ENCODE results near the gene DHX34.
"Not testable (repeated sequence)": the region's sequence is repeated elsewhere in the genome, so short reads cannot be mapped to it uniquely, and the experiment has no call there.

Gene DHX34

DNA sequence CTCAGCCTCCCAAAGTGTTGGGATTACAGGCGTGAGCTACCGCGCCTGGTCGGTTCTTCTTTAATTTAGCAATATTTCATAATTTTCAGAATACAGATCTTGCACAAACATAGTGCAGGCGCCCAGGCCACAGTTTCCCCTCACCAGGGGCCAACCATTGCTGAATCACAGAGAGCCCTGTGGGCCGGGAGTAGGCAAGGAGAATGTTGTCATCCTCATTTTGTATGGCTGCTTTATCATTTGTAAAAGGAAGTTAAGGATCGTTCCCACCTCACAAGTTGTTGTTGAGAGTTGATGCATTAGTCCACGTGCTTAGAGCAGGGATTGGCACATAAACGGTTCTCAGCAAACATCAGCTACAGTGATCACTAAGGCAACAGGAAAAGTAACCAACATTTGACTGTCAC, 40.0 kb downstream of the DHX34 start:
- DNase-seq (ENCODE audit: low spot score) = no peak

DNA sequence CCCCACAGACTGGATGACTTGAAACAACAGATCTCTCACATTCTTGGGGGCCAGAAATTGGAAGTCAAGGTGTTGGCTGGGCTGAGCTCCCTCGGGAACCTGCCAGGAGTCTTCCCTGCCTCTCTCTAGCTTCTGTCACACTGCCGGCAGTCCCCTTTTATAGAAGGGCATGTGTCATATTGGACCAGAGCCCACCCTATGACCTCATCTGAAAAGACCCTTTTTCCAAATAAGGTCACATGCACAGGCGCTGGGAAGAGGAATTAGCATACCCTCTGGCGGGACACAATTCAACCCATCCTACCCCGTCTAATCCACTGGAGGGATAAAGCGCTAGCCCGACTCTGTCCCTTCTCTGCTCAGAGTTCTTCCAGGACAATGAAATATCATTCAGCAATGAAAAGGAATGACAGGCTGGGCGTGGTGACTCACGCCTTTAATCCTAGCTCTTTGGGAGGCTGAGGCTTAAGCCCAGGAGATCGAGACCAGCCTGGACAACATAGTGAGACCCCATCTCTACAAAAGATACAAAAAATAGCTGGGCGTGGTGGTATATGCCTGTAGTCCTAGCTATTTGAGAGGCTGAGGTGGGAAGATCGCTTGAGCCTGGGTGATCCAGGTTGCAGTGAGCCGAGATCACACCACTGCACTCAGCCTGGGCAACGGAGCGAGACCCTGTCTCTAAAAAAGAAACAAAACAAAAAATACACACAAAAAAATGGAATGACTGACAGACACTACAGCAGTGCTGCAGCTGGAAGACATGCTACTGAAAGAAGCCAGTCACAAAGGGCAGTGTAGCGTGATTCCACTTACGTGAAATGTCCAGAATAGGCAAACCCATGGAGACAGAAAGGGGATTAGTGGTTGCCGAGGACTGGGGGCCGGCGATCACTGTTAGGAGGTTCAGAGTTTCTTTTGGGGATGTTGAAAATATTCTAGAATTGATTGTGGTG, 41.7 kb downstream of the DHX34 start:
- DNase-seq (ENCODE audit: low spot score) = no peak

DNA sequence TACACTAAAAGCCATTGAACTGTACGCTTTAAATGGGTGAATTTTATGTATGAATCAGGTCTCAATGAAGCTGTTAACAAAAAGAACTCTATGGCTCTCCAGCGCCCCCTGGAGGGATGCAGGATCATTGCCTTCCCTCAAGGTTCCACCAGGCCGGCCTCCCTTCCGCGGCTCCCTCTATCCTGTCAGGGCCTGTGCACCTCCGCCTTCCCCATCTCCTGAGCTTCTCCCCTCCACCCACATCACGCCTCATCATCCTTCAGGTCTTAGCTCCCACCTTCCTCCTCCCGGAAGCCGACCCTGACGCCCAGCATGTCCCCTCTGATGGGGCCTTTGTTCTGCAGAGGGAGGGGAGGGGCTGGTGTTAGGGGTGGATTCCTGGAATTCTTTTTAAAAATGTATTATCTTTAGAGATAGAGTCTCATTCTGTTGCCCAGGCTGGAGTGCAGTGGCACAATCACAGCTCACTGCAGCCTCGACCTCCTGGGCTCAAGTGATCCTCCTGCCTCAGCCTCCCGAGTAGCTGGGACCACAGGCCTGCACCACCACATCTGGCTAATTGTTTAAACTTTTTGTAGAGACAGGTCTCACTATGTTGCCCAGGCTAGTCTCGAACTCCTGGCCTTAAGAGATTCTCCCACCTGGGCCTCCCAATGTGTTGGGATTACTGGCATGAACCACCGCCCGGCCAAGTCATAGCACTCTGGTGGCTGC, 42.6 kb downstream of the DHX34 start:
- peak; percentile 88 for DNase-seq (ENCODE audit: low spot score)

DNA sequence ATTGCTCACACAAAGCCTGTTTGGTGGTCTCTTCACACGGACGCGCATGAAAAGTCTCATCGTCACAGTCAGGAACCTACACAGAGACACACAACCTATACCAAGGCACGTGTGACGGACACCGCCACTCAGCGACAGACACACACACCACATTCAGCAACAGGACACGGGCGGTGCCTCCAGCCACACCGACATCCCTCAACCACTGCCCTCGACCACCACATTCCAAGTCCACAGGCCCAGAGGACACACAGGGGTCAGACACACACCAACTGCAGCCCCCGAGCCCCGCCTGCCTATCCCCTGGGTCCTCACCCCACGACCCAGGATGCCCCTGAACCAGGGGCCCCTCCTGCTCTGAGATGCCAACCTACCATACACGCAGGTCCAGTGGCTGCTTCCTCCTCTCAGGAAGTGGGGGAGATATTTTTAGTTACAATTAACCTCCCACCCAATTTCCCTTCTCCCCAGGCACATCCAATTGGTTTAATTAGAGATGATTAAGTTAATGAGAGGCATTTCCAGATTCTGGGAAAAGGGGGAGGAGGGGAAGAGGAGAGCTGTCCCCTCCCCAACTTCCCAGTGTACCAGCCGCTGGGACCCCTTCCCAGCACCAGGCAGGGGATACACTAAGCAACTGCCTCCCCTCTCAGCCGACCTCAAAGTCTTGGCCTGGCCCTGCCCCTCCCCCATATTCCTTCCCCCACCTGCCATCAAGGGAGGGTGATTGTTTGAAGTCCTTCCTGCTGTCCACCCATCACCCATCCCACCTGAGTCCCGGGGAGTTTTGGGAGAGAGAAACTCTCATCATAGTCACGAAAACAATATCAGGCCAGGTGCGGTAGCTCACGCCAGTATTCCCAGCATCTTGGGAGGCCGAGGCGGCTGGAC, 49.8 kb downstream of the DHX34 start:
- DNase-seq (ENCODE audit: low spot score) = no peak

DNA sequence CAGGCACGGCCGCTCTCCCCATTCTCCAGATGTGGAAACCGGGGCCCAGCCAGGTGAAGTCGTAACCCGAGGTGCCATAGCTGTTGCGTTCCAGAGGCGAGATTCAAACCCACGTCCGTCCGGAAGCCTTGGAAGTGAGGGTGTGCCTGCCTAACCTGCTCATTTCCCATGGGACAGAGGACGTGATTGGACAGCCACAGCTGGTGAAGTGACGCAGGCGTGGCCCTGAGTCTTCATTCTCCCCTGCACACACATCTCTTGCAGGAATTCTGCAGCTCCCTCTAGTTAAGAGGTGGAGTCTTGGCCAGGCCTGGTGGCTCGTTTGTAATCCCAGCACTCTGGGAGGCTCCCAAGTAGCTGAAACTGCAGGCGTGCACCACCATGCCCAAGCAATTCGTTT, 53.4 kb downstream of the DHX34 start:
- DNase-seq (ENCODE audit: low spot score) = no peak

DNA sequence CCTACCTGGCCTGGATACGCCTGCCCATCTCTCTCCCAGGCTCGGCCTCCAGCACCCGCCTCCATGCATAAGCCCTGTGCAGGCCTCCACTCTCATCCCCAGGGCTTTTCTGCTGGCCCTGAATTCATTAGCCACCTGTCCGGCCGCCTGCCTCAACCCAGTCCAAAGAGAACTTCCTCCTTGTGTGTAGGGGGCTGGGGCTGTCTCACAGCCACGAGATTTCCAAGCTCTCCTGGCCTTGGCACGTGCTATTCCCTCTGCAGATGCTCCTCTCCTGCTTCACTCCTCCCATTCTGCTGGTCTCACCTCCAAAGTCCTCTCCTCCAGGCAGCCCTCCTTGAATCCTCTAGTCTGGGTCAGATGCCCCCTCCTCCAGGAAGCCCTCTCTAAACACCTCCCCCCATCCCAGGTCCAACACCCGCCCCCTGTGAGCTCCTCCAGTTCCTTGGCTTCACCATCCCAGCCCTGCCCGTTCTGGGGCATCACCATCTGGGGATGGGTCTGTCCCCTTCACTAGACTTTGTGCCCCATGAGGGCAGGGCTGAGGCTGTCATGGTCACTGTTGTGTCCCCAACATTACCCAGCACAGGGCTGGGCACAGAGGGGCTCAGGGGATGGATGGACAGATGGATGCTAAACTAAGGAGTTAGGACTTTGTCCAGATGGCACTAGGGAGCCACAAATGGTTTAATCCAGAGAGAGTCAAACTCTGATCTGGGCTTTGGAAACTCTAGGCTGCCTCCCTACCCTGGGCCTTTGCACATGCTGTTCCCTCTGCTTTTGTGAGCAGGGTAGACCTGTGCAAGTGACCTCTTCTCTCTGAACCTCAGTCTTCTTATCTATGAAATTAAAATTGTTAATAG, 55.5 kb downstream of the DHX34 start:
- no peak for DNase-seq (ENCODE audit: low spot score)

DNA sequence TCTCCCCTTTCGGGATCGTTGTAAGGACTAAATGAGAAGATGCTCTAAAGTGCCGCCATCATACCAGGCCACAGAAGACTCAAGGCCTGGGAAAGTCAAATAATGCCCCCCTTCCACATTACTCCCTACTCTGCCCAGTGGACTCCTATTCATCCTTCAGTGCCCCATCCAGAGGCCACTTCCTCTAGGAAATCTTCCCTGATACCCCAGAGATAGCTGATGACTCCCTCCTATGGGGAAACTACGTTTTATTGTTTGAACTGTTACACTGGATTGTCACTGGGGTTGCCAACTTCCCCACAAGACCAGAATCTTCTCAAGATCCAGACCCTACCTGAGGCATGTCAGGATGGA, 56.1 kb downstream of the DHX34 start:
- DNase-seq (ENCODE audit: low spot score) = no peak

DNA sequence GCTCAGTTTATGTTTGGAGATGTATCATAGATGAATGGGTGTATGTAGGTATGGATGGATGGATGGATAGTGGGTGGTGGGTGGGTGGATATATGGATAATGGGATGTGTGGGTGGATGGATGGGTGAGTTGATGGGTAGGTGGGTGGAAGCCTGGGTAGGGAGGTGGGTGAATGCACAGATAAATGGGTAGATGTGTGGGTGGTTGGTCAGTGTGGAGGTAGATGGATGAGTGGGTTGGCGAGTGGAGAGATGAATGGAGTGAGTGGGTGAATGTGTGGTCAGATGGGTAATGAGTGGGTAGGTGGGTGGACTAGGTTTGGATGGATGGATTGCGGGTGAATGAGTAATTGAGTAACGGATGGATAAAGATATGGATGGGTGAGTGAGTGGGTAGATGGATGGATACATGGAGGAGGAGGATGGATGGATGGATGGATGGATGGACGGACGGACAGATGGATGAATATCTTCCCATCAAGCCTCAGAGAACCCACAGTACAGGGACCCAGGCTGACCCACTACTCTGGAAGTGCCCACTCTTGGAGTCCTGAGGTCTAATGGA, 56.8 kb downstream of the DHX34 start:
- DNase-seq (ENCODE audit: low spot score) = no peak

DNA sequence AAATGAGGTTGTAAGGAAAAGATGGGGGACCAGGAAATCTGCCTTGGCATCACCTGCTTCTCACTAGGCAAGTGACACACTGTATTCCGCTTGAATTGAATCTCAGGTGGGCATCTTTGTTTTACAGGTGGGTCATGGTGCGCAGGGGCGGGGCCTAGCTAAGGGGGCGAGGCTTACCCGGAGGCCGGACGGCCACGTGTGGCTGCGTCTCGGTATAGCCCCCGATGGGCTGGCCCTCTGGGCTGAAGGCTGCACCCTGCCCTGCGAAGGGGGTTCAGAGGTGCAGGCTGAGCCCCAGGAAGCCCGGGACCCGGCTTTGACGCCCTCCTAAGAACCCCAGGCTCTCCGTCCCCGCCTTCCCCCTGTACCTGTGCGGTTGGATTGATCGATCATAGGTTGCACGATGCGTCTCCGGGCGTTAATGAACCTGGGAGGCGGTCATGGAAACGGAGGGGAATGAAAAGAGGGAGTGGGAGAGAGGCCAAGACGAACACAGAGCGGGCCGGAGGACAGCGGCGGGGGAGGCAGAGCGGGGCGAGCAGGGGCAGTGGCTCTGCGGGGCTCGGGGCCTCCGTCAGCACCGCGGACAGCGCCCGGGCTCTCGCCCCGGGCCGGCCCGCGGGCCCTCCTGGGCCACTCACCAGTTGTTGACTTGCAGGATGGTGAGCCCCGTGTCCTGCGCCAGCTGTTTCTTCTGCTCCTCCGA, 57.7 kb downstream of the DHX34 start:
- no peak for DNase-seq (ENCODE audit: low spot score)

DNA sequence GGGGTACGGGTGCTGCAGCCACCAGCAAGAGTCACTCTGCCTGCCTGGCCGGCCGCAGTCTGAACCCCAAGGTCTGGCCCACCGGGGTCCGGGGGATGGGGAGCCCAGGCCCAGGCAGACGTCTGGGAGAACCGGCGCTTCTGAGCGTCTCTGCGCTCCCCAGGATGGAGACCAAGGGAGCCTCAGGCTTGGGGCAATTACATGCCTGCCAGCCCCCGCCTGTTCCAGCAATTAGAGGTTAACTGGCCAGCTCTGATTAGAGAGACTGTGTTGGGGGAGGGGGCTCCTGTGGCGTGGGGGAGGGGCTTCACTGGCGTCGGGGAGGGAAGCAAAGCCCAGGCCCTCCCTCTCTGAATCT, 58.3 kb downstream of the DHX34 start:
- DNase-seq (ENCODE audit: low spot score) = no peak

DNA sequence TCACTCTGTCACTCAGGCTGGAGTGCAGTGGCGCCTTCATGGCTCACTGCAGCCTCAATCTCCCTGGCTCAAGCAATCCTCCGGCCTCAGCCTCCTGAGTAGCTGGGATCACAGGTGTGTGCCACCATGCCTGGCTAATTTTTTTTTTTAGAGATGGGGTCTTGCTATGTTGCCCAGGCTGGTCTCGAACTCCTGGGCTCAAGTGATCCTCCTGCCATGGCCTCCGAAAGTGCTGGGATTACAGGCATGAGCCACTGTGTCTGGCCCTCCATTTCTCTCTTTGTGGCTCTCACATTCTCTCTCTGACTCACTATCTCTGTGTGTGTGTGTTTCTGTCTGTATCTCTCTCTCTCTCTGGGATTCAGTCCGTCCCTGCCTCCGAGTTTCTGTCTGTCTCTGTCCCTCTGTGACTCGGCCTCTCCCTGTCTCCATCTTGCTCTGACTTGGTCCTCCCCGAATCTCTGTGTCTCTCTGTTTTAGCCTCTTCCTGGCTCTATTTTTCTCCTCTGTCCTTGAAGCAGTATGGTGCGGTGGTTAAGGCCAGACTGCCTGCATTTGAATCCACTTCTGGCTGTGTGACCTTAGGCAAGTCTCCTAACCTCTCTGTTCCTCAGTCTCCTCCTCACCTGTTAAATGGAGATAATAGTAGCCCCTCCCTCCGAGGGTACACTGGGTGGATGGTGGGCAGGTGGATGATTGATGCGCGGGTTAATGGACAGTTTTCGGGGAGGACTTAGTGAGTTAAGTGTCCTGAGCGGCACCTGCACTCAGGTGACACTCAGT, 59.2 kb downstream of the DHX34 start:
- no peak for DNase-seq (ENCODE audit: low spot score)

DNA sequence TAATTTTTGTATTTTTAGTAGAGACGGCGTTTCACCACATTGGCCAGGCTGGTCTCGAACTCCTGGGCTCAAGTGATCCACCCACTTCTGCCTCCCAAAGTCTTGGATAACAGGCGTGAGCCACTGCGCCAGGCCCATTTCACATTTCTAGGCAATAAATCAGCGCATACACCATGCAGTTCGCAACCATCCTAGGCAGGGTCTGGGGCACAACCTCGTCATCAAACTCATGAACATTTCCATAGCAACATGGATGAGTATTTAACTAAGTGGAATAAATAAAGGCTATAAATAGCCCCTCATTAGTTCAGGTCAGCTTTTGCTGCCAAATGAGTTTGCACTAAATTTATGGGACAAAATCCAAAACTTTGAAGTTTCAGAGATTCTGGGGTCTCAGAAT, 62.0 kb downstream of the DHX34 start:
- DNase-seq (ENCODE audit: low spot score) = no peak

DNA sequence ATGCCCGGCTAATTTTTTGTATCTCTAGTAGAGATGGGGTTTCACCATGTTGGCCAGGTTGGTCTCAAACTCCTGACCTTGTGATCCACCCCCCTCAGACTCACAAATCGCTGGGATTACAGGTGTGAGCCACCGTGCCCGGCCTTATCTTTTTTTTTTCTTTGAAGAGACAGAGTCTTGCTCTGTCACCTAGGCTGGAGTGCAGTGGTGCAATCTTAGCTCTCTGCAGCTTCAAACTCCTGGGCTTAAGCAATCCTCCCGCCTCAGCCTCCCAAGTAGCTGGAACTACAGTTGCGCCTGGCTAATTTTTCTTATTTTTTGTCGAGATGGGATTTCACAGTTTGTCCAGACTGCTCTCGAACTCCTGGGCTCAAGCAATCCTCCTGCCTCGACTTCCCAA, 62.6 kb downstream of the DHX34 start:
- not testable (repeated sequence) for DNase-seq (ENCODE audit: low spot score)

DNA sequence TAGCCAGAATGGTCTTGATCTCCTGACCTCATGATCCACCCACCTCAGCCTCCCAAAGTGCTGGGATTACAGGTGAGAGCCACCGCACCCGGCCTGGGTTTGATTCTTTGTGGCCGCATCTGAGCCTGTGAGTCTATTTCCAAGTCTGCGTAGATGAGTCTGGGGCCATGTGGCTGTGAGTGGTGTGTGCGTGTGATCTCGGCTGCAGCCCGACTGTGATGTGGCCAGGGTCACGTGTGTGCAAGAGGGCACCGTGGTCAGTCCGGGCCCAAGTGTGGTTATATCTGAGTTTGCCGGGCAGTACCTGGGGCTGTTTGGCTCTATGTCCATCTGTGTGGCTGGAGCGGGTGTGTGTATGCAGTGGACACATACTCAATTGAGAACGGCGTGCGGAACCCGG, 64.8 kb downstream of the DHX34 start:
- DNase-seq (ENCODE audit: low spot score) = no peak

DNA sequence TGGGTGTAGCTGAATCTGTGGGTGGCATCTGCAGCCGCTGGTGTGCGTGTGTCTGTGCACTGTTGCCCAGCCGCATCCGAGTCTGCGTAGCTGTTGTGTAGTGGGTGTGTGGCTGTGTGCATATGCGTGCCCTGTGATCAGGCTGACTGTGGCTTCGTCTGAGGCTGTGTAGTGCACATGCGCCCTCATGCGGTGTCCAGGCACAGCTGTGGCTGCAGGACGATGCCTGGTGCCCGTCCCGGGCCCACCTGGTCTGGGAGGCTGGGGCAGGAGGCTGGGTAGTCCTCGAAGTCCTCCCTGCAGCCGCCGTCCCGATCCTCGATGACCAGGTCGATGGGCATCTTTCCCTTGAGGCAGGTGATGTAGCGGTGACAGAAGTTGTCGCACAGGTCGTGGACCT, 65.4 kb downstream of the DHX34 start:
- DNase-seq (ENCODE audit: low spot score) = no peak

DNA sequence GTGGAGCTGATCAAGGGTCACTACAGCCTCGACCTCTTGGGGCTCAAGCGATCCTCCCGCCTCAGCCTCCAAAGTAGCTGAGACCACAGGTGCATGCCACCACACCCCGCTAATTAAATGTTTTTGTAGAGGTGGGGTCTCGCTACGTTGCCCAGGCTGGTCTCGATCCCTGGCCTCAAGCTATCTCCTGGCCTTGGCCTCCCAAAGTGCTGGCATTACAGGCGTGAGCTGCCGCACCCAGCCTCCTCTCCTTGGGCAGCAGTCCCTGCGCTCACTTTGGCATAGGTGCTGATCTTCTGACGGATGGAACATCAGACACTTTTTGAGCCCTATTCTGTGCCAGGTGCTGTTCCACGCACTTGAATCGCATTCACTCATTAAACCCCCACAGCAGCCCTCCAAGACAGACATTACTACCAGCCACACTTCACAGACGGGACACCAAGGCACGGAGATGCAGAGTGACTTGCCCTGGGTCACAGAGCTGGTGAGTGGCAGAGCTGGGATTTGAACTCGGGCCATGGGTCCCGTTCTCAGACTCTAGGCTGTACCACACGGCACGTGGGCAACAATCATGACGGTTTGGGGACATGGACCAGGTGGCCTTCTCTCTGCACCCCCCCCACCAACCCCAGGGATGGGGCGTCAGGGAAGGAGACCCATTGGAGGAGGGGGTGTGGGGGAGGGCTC, 67.0 kb downstream of the DHX34 start:
- DNase-seq (ENCODE audit: low spot score) = no peak

DNA sequence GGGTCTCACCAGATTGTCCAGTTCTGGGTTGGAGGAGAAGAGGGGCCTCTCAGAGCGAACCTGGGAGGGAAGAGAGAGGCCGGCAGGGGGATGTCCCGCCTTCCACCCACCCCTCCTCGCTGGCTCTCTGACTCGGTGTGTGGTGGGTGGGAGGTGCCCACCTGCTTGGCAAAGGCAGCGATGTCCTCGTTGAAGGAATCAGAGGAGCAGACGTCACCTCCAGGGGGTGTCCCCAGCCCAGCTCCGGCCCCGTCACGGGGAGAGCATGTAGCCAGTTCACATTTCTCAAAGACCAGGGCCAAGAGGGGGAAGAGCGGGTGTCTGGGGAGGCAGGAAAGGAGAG, 67.5 kb downstream of the DHX34 start:
- no peak for DNase-seq (ENCODE audit: low spot score)

DNA sequence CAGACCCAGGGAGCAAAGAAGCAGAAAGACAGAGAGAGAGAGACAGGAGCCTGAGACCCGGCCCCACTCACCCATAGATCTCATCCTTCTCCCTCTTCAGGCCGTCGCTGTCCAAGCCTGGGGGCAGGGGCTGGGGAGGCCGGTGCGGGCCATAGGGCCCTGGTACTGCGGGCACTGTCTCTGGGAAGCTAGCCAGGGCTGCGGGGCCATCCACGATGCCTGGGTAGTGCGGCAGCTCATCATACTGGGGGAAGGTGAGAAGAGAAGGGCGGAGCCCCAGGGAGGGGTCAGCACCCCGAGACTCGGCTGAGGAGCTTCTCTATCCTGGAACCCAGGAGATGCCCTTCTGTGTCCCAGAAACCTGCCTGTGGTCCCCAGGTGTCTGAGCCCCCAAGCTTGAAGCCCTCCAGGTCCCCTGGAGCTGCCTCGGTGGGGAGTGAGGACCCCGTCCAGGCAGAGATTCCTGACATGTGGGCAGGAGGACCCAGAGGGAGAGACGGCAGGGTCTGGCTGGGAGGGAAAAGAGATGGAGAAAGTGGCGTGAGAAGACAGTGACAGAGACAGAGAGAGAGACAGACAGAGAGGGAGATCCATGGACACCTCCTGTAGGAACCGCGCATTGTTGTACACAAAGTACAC, 68.1 kb downstream of the DHX34 start:
- DNase-seq (ENCODE audit: low spot score) = no peak

Measured in hematopoietic multipotent progenitor cell treated with erythropoietin and hydrocortisone succinate and interleukin-3 and kit ligand, for 17 days (in vitro differentiated cells).